Measurements from ENCODE around the gene SLC6A4. TPM values are rescaled to one million over a fixed set of nuclear protein-coding genes. Genes with fewer than 3 reads are reported as not detected.

Gene SLC6A4
- total RNA-seq, 1 experiment from 2014 or later, result 0.02 TPM

DNA sequence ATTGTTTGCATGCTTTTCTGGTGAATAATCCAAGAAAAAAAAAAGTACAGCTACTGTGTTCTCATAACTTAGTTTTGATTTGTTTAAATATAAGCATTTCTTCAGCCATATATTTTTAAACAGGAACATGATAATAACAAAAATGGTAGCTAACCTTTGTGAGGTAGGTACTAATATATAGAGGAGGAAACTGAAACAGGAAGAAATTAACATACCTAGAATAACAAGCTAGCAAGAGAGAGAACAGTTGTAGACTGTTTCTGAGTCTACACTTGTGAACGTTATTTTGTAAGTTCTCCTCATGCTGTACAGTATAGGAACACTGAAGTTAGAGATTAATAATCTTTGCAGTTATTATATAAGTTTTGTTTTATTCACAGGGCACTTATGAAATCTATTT, 69.5 kb downstream of the SLC6A4 start:
- H3K14ac ChIP-seq (ENCODE audit: insufficient read depth, low read length), result no peak overlapping the region
- no peaks in the 10 kb centered on the region for H3K79me2 ChIP-seq (ENCODE audit: insufficient read depth, low read length)
- no peak overlapping the region for H2BK5ac ChIP-seq (ENCODE audit: insufficient read length, low read length)
- Mint-ChIP-seq H3K4me3 (no peak overlapping the region), H3K27ac (no peak overlapping the region; a peak in 1 of 7 replicates), H3K9me3 (no peaks in the 10 kb centered on the region), H3K27me3 (ENCODE audit: low read depth) (no peaks in the 10 kb centered on the region), H3K4me1 (0 out of 4 replicates have a peak, but pooled peaks cover 0 to 3% of the 10 kb centered on the region in 2 experiments), H3K36me3 (ENCODE audit: insufficient read depth in 1 of 3, low read depth in 3 of 3) (peaks cover 0 to 12% (median 5%) of the 10 kb centered on the region in 3 experiments; a peak in 4 of 7 replicates)
- TF ChIP-seq CTCF (conservative IDR thresholded peaks at IDR 0.05), result no peak
- no peak overlapping the region for H4K5ac ChIP-seq (ENCODE audit: insufficient read length, low read depth, low read length)
- no peak overlapping the region for H2BK15ac ChIP-seq (ENCODE audit: low read depth, low read length)
- WGBS (ENCODE audit: extremely low coverage, insufficient read length, low lambda C conversion rate), result no CpG with 5 or more reads among the region's 1 CpG
- H2AK5ac ChIP-seq (ENCODE audit: insufficient read length, low read length), result no peak overlapping the region
- H4K91ac ChIP-seq (ENCODE audit: insufficient read length, low read depth, low read length), result no peak overlapping the region
- H2BK120ac ChIP-seq (ENCODE audit: low read depth, low read length, poor library complexity, severe bottlenecking), result no peak overlapping the region
- no peak overlapping the region for H3K27ac ChIP-seq (ENCODE audit: insufficient read length, low read depth, low read length)
- no peaks in the 10 kb centered on the region for H3K79me1 ChIP-seq (ENCODE audit: insufficient read depth, low read depth, low read length, poor library complexity, severe bottlenecking)
- H3T11ph ChIP-seq (ENCODE audit: low read length), result no peak overlapping the region
- no peak overlapping the region for H2BK12ac ChIP-seq (ENCODE audit: insufficient read length, low read depth, low read length)
- no peak overlapping the region for H3K23ac ChIP-seq (ENCODE audit: insufficient read length, low read depth, low read length)
- no peak overlapping the region for H3K9ac ChIP-seq (ENCODE audit: extremely low read depth, insufficient read length, low read length)
- no peaks in the 10 kb centered on the region for H3K27me3 ChIP-seq (ENCODE audit: insufficient read depth, low read length)
- H3K56ac ChIP-seq (ENCODE audit: insufficient read length, low read depth, low read length), result no peak overlapping the region
- H3K9me3 ChIP-seq (ENCODE audit: control insufficient read depth, low read depth, low read length), result no peaks in the 10 kb centered on the region
- H3K4me1 ChIP-seq (ENCODE audit: insufficient read depth, low read length), result no peaks in the 10 kb centered on the region
- DNase-seq, result no peak
- H2AFZ ChIP-seq (ENCODE audit: low read length), result no peak overlapping the region
- H3K4ac ChIP-seq (ENCODE audit: low read depth, low read length), result no peak overlapping the region
- no peak overlapping the region for H3K18ac ChIP-seq (ENCODE audit: insufficient read length, low read depth, low read length)
- H3K4me2 ChIP-seq (ENCODE audit: insufficient read depth, insufficient read length, low read length), result no peak overlapping the region
- no peaks in the 10 kb centered on the region for H4K20me1 ChIP-seq (ENCODE audit: control insufficient read depth, insufficient read depth, insufficient read length)
- no peaks in the 10 kb centered on the region for H3K23me2 ChIP-seq (ENCODE audit: insufficient read length, low read depth, low read length, poor library complexity, severe bottlenecking)
- no peak overlapping the region for H4K8ac ChIP-seq (replicated peaks; ENCODE audit: insufficient read length, low read depth, low read length)
- no peak overlapping the region for H2BK20ac ChIP-seq (ENCODE audit: low read depth, low read length, poor library complexity, severe bottlenecking)

All from H9 (cell line).